ENCODE data around the gene FADS6.
"Not testable (repeated sequence)": the region's sequence is repeated elsewhere in the genome, so short reads cannot be mapped to it uniquely, and the experiment has no call there.

Gene FADS6

DNA sequence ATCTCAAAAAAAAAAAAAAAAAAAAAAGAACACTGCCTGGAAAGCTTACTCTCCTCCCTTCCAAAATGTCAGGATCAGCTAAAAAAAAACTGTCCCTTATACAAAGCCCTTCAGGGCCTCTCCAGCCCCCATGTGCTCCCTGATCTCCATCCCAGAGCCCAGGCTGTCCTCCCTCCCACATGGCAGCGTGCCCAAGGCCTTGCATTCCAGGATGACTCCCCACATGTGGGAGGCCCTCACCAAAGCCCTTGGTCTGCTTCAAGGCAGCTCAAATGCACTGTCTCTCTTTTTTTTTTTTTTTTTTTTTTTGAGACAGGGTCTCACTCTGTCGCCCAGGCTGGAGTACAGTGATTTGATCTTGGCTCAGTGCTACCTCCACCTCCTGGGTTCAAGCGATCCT, 22.9 kb downstream of the FADS6 start:
- in situ Hi-C loops (cut with HindIII; ENCODE audit: low sequenced_read_pairs): no loop called here

- in situ Hi-C loops (cut with HindIII; ENCODE audit: low sequenced_read_pairs): not testable (repeated sequence)
Observed at GRCh38 chr17:74870028-74870427, 23.4 kb downstream of the FADS6 start.

- in situ Hi-C loops (cut with HindIII; ENCODE audit: low sequenced_read_pairs): no loop called here
Observed at GRCh38 chr17:74868908-74869255, 24.6 kb downstream of the FADS6 start.

GRCh38 chr17:74868251-74868907, 25.1 kb downstream of the FADS6 start:
- in situ Hi-C loops (cut with HindIII; ENCODE audit: low sequenced_read_pairs): no loop called here

DNA sequence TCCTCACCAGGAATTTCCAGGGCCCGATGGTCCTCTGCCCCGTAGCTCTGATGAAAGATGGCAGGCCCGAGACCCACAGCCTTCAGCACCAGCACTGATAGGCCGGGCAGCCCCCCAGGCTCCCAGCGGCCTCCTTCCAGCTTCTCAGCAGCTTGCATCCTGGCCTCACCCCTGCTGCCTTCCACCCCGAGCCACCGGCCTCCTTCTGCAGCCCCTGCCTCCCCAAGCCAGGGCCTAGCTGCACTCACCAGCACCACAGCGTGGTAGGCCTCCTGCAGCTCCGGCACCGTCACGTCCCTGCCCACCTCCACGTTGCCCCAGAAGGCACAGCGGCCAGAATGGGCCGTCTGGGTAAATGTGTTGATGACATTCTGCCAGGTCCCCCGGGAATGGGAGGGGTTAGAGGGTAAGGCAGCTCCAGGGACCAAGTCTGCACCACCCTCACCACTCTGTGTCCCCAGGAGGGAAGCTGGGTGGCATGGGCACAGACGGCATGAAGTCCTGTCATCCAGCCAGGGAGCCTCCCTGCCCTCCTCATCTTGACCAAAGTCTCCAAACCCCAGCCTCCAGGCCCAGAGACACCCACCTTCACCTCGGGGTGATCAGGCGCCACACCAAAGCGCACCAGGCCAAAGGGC, 27.1 kb downstream of the FADS6 start:
- in situ Hi-C loops (cut with HindIII; ENCODE audit: low sequenced_read_pairs): no loop called here

DNA sequence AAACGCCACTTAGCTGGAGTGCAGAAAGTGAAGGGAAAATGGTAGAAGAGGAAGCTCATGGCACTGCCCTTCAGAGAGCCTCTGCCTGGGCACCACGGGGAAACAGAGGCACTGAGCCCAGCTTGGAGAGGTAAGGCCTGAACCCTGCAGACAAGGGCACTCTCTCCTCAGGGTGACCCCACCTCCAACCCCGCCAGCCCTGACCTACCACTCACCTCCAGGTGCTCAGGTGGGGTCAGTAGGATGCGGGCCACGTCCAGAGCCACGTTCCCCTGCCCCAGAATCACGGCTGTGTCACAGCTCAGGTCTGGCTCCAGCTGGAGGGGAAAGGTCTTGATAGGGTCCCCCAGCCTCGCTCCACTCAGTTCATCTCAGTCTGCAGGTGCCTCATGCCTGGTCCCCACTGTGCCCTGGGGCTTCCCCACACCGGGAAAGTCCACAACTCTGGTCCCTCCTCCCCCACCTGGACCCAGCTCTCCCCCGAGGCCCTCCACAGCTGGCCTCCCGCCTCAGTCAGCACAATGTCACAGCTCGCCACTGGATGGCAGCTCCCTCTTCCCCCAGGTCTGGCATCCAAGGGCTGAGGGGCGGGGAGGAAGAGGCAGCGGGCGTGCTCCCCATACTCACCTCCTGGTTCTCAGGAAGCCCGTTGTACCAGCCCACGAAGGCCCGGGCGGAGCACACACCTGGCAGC, 27.8 kb downstream of the FADS6 start:
- in situ Hi-C loops (cut with HindIII; ENCODE audit: low sequenced_read_pairs): no loop called here

- in situ Hi-C loops (cut with HindIII; ENCODE audit: low sequenced_read_pairs): loop anchor here (5.0 kb wide), 1 partner anchor 73 kb away; no protein-coding TSS in a partner anchor
Observed at GRCh38 chr17:74864866-74865395, 28.5 kb downstream of the FADS6 start.

- in situ Hi-C loops (cut with HindIII; ENCODE audit: low sequenced_read_pairs): loop anchor here (5.0 kb wide), 1 partner anchor 72 kb away; no protein-coding TSS in a partner anchor
Observed at GRCh38 chr17:74864297-74864865, 29.1 kb downstream of the FADS6 start.

DNA sequence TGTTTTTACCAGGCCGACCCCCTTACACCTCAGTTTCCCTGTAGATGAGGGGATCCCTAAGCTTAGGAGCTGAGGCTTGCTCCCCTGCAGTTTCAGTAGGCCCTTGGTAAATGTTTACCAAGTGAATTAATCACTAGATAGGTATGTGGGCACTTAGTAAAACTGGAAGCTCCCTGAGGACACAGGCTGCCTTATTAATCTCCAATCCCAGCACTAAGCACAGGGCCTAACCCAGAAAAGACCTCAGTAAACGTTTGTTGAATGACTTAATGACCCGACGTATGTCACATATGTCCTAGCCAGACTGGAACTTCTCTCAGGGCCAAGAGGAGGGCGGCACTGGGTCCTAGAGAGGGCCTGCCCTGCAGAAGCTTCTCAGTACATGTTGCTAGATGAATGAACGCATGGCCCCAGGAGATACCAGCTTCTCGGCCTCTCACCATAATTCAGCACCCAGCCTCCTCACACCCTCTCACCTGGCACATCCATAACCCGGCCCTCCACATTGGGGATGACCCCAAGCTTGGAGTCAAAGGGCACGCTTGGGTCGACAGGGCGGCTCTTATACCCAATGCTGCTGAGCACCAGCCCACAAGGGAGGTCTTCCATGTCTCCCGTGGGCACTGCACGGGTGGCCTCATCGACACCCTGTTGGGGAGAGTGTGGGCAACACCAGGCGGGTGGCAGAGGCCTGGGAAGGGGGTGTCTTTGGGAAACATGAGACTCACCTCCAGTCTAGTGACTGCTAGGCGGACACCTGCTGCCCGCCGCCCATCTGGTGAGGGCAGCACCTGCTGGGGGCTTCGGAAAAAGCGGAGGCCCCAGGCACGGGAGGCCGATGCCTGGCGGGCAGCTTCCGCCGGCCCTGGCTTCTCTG, 29.8 kb downstream of the FADS6 start:
- in situ Hi-C loops (cut with HindIII; ENCODE audit: low sequenced_read_pairs): loop anchor here (5.0 kb wide), 1 partner anchor 71 kb away; no protein-coding TSS in a partner anchor

GRCh38 chr17:74862919-74863318, 30.5 kb downstream of the FADS6 start:
- in situ Hi-C loops (cut with HindIII; ENCODE audit: low sequenced_read_pairs): loop anchor here (5.0 kb wide), 1 partner anchor 71 kb away; no protein-coding TSS in a partner anchor

DNA sequence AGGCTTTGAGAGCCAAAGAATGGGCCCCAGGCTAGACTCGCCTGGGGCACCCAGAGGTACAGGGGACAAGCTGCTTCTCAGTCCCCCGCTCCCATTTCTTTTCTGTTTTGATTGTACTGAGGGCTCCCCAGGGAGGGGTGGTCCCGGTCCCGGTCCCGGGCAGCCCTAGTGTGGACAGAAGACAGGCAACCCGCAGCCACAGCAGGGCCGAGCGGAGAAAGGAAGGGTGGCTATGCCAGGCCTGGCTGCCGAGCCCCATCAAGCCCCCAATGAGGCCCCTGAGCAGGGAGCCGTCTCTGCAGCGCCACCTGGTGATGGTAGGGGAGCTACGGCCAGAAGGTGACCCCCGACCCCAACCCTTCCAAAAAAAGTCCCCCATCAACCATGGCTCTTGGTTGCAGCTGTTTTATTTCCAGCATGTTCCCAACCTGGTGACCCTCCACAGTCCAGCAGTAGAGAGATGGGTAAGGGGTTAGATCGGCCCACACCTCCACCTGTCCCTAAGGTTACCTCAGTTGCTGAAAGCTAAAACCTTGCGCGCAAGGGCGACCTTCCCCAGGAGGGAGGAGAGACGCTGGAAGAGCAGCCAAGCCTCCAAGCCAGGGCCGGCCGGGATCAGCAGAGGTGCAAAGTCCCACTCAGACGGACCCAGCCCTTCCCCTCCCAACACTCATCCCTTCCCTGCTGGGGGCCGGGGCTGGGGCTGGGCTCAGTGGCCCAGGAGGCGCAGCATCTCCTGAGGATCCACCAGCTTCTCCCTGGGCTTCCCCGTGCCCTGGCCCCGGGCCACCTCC, 31.1 kb downstream of the FADS6 start:
- in situ Hi-C loops (cut with HindIII; ENCODE audit: low sequenced_read_pairs): loop anchor here (5.0 kb wide), 1 partner anchor 70 kb away; no protein-coding TSS in a partner anchor

- in situ Hi-C loops (cut with HindIII; ENCODE audit: low sequenced_read_pairs): loop anchor here (5.0 kb wide), 1 partner anchor 69 kb away; no protein-coding TSS in a partner anchor
Observed at GRCh38 chr17:74861662-74862107, 31.7 kb downstream of the FADS6 start.

DNA sequence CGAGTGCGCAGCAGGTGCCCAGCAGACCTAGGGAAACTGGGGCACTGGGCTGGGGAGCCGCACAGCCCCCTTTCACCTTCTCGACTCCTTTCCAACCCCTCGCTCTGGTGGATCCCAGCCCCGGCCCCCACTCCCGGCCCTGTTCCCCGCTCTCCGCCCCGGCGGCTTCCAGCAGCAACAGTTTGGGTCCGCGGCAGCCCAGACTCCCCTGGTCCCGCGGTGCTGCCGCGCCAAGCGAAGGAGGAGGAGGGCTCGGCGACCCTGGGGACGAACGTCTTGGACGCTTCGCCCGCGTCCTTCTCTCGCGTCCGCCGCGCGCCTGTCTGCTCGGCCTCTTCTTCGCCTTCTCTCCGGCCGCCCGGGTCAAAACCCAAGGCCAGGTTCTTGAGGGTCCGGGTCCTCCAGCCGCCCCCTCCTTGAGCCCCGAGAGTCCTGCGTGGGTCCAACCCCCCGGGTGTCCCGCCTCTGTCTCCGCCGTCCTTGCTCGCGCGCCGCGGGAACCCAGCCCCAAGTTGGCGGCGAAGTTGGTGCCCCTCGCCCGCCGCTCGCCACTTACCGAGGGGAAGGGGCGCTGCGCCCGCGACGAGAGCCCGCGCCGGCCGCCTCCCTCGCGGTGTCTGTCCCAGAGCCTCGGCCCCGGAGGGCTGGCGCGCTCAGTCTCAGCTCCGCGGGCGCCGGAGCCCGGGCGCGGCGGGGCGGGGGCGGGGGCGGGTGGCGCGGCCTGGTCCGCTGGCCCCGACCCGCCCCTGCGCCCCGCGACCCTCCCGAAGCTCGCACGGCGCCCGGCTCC, 32.4 kb downstream of the FADS6 start:
- in situ Hi-C loops (cut with HindIII; ENCODE audit: low sequenced_read_pairs): loop anchor here (5.0 kb wide), 1 partner anchor 69 kb away; no protein-coding TSS in a partner anchor

DNA sequence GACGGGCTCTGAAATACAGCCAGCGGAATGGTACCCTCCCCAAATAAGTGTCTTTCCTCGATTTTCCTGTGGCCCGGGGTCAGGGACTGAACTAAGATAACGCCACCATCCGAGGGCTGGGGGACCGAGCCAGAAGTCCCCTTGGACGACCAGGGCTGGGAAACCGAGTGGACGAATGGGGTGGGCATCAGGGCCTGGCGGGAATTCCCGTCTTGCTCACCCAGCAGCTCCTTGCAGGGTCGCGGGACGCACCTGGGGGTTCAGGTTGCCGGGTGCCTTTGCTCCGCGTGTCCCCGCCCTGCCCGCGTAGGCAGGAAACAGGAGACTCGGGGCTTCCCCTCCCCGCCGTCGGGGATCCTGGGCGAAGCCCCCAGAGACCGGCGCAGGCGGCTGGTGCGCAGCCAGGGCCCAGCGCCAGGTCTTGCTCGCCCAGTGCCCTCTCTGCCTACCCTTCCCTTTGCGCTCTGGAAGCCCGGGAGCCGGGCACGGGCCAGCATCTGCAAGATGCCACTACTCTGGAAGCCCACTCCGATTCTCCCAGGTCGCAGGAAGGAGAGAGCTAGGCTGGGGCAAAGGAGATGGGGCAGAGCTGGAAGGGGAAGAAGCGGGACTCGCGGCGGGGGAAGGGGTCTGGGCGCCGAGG, 33.1 kb downstream of the FADS6 start:
- in situ Hi-C loops (cut with HindIII; ENCODE audit: low sequenced_read_pairs): loop anchor here (5.0 kb wide), 1 partner anchor 68 kb away; no protein-coding TSS in a partner anchor

- in situ Hi-C loops (cut with HindIII; ENCODE audit: low sequenced_read_pairs): loop anchor here (5.0 kb wide), 1 partner anchor 67 kb away; no protein-coding TSS in a partner anchor
Observed at GRCh38 chr17:74859459-74860228, 33.8 kb downstream of the FADS6 start, which contains the start of gene GRIN2C. GRIN2C (minus strand) TSS chr17:74859885; CDS start chr17:74855092, 4,793 bp downstream.

GRCh38 chr17:74858672-74859458, 34.6 kb downstream of the FADS6 start:
- in situ Hi-C loops (cut with HindIII; ENCODE audit: low sequenced_read_pairs): no loop called here

Measured in endothelial cell of hepatic sinusoid (primary cell).